Lower lobe of right lung (tissue), 1 donor: ENCODE measurements around the gene NKD1. TPM values are rescaled to one million over a fixed set of nuclear protein-coding genes. Genes with fewer than 3 reads are reported as not detected.

Source experiments
- total RNA-seq: library from RNA; stranded (reverse); fragmentation: NEBNext Ultra II Directional; extraction: Animal tissue kit (Norgen Biotek cat#: 25700); gene quantifications from one replicate; pipeline ENCODE4 v1.2.1, GENCODE V29; 2021
- donor health status: DM: no; HTN: yes; CAD: no; lungs with severe emphysema.

NKD1 gene
- total RNA-seq, 1 donor from 2014 or later = 30.7 TPM

Other genes with a start within 250 kb of the NKD1 start
- gene BRD7, start 179.4 kb upstream of the NKD1 start, total RNA-seq = 76.3 TPM
- 15.4 TPM for gene SNX20, start 132.9 kb downstream of the NKD1 start, total RNA-seq
- gene NOD2, start 145.2 kb downstream of the NKD1 start, total RNA-seq = 13.2 TPM
- 45.8 TPM for gene CYLD, start 193.7 kb downstream of the NKD1 start, total RNA-seq